HL-60 (cell line): ENCODE results near the gene GPRC6A.

Source experiments
- DNase-seq, 2 experiments: peaks; one replicate each; pipeline ENCODE4 v3.0.0-alpha.2; 2010 to 2020; ENCODE audit warnings: low read depth in 1 of 2, low spot score in 1 of 2
- H3K27ac ChIP-seq: fragments of 250-450 bp; sonication (Bioruptor Pico); replicated peaks from 2 replicates; pipeline ENCODE4 v1.5.1; 2020; ENCODE audit warnings: mild to moderate bottlenecking, moderate library complexity
- H3K27me3 ChIP-seq: fragments of 250-450 bp; sonication (Bioruptor Pico); 2 replicates; pipeline ENCODE4 v1.5.1; 2021; ENCODE audit warnings: mild to moderate bottlenecking, moderate library complexity; ENCODE audit not compliant: insufficient read depth, poor library complexity, severe bottlenecking
- H3K4me3 ChIP-seq: replicated peaks from 2 replicates; pipeline ENCODE4 v1.5.1; 2011; ENCODE audit warnings: mild to moderate bottlenecking, control low read depth, low read length; ENCODE audit not compliant: insufficient read depth
- CTCF ChIP-seq: IDR thresholded peaks from one replicate; pipeline ENCODE4 v1.5.1; 2011; ENCODE audit warnings: low read length, control low read depth, inconsistent platforms; ENCODE audit not compliant: insufficient read depth
- GABPA ChIP-seq: IDR thresholded peaks from 2 replicates; pipeline ENCODE4 v1.6.1; 2012; ENCODE audit warnings: low read depth
- POLR2AphosphoS5 ChIP-seq: IDR thresholded peaks from 2 replicates; pipeline ENCODE4 v1.6.1; 2012; ENCODE audit warnings: low read depth
- REST ChIP-seq: IDR thresholded peaks from 2 replicates; pipeline ENCODE4 v1.6.1; 2012; ENCODE audit warnings: low read depth; ENCODE audit not compliant: insufficient replicate concordance
- SPI1 ChIP-seq: IDR thresholded peaks from 2 replicates; pipeline ENCODE4 v1.6.1; 2012; ENCODE audit warnings: low read depth, mild to moderate bottlenecking, borderline replicate concordance
- long read RNA-seq: library from polyadenylated mRNA; unstranded; transcript quantifications from one replicate; pipeline ENCODE4 v2.0.0, GENCODE V29; 2020

Gene GPRC6A
- long read RNA-seq: 0 reads

- no peak within 1 kb of the TSS for H3K27ac ChIP-seq
Observed at GRCh38 chr6:116828983-116829382, at the start of gene GPRC6A. Gene GPRC6A, minus strand, starts transcription at chr6:116829083. Its CDS starts 70 bp downstream, at chr6:116829013.

GRCh38 chr6:116877743-116878142 lies 48.9 kb upstream of the GPRC6A start:
- DNase-seq: no peak
- TF ChIP-seq REST: no peak
- no peak for TF ChIP-seq GABPA
- no peak for TF ChIP-seq POLR2AphosphoS5
- no peak for TF ChIP-seq SPI1
- TF ChIP-seq CTCF: no peak
- Histone ChIP-seq H3K4me3 (no peak overlapping the region), H3K27ac (no peak overlapping the region), H3K27me3 (peaks cover 27% of the 10 kb centered on the region)

More at GRCh38 chr6:116828983-116829382, at the start of gene GPRC6A:
- TF ChIP-seq GABPA (no peak), POLR2AphosphoS5 (no peak), CTCF (no peak), SPI1 (no peak), REST (no peak)
- Histone ChIP-seq H3K4me3 (no peak within 1 kb of the TSS), H3K27me3 (peaks cover 6% of the 10 kb centered on the region)
- no peak for DNase-seq

GRCh38 chr6:116876635-116877611 lies 48.0 kb upstream of the GPRC6A start, which contains the start of gene RFX6:
Gene RFX6, plus strand, starts transcription at chr6:116877242. Its CDS starts 34 bp downstream, at chr6:116877276.
- Histone ChIP-seq H3K27me3 (peaks cover 27% of the 10 kb centered on the region), H3K4me3 (no peak within 1 kb of the TSS), H3K27ac (no peak within 1 kb of the TSS)
- TF ChIP-seq REST: no peak
- no peak for DNase-seq
